BE2C (cell line): Measurements from ENCODE around the gene CDK2.

Experiments used
- DNase-seq: peaks from one replicate; pipeline ENCODE4 v3.0.0-alpha.2; 2020
- H3K27me3 ChIP-seq: fragments of 250-450 bp; sonication (Bioruptor Pico); 2 replicates; pipeline ENCODE4 v1.5.1; 2020; ENCODE audit warnings: mild to moderate bottlenecking
- H3K36me3 ChIP-seq: fragments of 250-450 bp; sonication (Bioruptor Pico); 2 replicates; pipeline ENCODE4 v1.5.1; 2020; ENCODE audit warnings: mild to moderate bottlenecking
- H3K4me1 ChIP-seq: fragments of 250-450 bp; sonication (Bioruptor Pico); 2 replicates; pipeline ENCODE4 v1.5.1; 2020
- H3K4me3 ChIP-seq: 2 replicates; pipeline ENCODE4 v1.5.1; 2011; ENCODE audit warnings: low read depth, low read length
- H3K9me3 ChIP-seq: fragments of 250-450 bp; sonication (Bioruptor Pico); 2 replicates; pipeline ENCODE4 v1.5.1; 2020
- TF ChIP-seq, protein P1 (sequence below): IDR thresholded peaks from 2 replicates; pipeline ENCODE4 v1.5.1; 2012; ENCODE audit warnings: mild to moderate bottlenecking, low read depth, low read length

CDK2 gene

GRCh38 chr12:56017181-56017580 lies 50.6 kb downstream of the CDK2 start:
- H3K9me3 ChIP-seq: no peaks in the 10 kb centered on the region
- TF ChIP-seq, protein P1, sequence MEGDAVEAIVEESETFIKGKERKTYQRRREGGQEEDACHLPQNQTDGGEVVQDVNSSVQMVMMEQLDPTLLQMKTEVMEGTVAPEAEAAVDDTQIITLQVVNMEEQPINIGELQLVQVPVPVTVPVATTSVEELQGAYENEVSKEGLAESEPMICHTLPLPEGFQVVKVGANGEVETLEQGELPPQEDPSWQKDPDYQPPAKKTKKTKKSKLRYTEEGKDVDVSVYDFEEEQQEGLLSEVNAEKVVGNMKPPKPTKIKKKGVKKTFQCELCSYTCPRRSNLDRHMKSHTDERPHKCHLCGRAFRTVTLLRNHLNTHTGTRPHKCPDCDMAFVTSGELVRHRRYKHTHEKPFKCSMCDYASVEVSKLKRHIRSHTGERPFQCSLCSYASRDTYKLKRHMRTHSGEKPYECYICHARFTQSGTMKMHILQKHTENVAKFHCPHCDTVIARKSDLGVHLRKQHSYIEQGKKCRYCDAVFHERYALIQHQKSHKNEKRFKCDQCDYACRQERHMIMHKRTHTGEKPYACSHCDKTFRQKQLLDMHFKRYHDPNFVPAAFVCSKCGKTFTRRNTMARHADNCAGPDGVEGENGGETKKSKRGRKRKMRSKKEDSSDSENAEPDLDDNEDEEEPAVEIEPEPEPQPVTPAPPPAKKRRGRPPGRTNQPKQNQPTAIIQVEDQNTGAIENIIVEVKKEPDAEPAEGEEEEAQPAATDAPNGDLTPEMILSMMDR: no peak
- DNase-seq: no peak
- no peaks in the 10 kb centered on the region for H3K36me3 ChIP-seq
- H3K4me3 ChIP-seq: no peak overlapping the region
- no peaks in the 10 kb centered on the region for H3K27me3 ChIP-seq
- peaks cover 11% of the 10 kb centered on the region for H3K4me1 ChIP-seq

DNA sequence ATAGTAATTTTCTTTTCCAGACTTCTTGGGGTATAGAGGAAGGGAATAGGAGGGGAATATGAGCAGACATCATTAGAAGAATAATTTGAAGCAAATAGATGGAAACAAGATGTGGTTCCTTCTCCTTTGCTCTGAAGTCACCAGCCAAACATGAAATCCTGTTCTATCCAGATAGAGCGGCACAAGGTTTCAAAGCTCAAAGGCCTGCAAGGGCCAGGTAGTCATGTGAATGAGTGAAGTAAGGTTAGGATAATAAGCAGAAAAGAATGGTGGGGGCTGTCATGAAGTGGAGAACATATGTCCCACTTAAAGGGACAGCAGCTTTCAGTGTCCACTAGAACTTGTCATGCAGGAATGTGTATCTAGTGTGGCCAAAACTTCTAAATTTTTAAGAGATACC lies 51.7 kb downstream of the CDK2 start:
- TF ChIP-seq, protein P1: no peak
- Histone ChIP-seq H3K4me1 (peaks cover 11% of the 10 kb centered on the region), H3K27me3 (no peaks in the 10 kb centered on the region), H3K9me3 (no peaks in the 10 kb centered on the region), H3K36me3 (no peaks in the 10 kb centered on the region), H3K4me3 (no peak overlapping the region)
- no peak for DNase-seq

DNA sequence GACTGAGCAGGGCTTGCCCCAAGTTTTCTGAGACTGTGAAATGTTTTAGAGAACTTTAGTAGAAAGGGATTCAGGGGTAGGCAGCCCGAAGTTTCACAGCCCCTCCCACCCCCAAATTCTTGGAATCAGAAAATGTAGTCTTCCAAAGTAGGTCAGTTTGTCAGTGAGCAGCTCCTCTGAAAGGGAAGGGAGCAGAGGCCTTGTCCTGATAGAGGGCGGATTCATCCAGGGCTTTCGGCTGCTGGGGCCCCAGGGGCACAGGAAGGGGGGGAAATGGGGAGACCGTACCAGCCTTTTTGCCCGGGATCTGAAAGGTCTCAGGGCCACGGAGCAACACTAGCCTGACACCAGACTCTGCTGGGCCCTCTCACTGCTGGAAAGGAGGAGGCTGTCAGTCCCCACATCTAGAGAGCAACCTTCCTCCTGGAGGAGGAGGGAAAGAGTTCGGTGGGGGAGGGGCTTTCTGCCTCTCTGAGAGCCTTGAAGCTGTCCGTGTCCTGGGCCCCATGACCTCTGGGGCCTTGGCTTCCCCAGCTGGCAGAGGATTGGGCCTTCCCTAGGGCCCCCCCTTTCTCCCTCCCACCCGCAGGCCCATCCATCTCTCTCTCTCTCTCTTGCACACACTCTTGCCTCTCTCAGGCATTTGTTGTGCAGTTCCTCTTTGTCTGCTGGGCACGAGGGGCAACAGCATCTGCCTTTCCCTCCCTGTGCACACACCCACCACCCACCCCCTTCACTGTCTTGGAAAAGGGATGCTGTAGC lies 54.0 kb downstream of the CDK2 start, which contains the start of gene IKZF4:
Gene IKZF4, plus strand, starts transcription at position 621 of the 762 bp plus-strand sequence. CDS start 451 bp downstream, outside the sequence.
- Histone ChIP-seq H3K4me3 (peak within 1 kb of the TSS; percentile 56), H3K36me3 (no peaks in the 10 kb centered on the region), H3K27me3 (no peaks in the 10 kb centered on the region), H3K9me3 (no peaks in the 10 kb centered on the region), H3K4me1 (peaks cover 11% of the 10 kb centered on the region)
- DNase-seq: peak; percentile 55
- TF ChIP-seq, protein P1: no peak

- DNase-seq: no peak
Observed at GRCh38 chr12:56021889-56022497, 55.4 kb downstream of the CDK2 start.

More at GRCh38 chr12:56021889-56022497, 55.4 kb downstream of the CDK2 start:
- Histone ChIP-seq H3K9me3 (no peaks in the 10 kb centered on the region), H3K36me3 (no peaks in the 10 kb centered on the region), H3K4me1 (peaks cover 11% of the 10 kb centered on the region), H3K27me3 (no peaks in the 10 kb centered on the region), H3K4me3 (peak overlapping the region; percentile 56)
- TF ChIP-seq, protein P1: no peak
